Stomach (tissue), 4 donors: Measurements from ENCODE around the gene TRAF4.

ENCODE experiments used
- EP300 ChIP-seq: sonication (generic); formaldehyde crosslinking; IDR thresholded peaks from one replicate; pipeline ENCODE4 v1.6.1; 2017; ENCODE audit warnings: antibody characterized with exemption
- POLR2A ChIP-seq, 4 donors: fragments of 450-650 bp; IDR thresholded peaks; one replicate each; pipeline ENCODE4 v1.6.1; 2016; ENCODE audit warnings: antibody characterized with exemption in 4 of 4, control low read depth in 2 of 4, mild to moderate bottlenecking in 1 of 4, moderate library complexity in 1 of 4
- POLR2AphosphoS5 ChIP-seq, 3 donors: sonication (generic); formaldehyde crosslinking; IDR thresholded peaks; one replicate each; pipeline ENCODE4 v1.6.1; 2016; ENCODE audit warnings: antibody characterized with exemption in 3 of 3
- TF ChIP-seq, protein P1 (sequence below), 7 experiments: fragments of 450-650 bp in 4 of 7; fragments of 200-600 bp in 3 of 7; sonication (generic) in 3 of 7; IDR thresholded peaks; one replicate each; pipeline ENCODE4 v1.5.1; 2016 to 2019; ENCODE audit warnings: antibody characterized with exemption in 7 of 7, control low read depth in 2 of 7, mild to moderate bottlenecking in 1 of 7

DNA sequence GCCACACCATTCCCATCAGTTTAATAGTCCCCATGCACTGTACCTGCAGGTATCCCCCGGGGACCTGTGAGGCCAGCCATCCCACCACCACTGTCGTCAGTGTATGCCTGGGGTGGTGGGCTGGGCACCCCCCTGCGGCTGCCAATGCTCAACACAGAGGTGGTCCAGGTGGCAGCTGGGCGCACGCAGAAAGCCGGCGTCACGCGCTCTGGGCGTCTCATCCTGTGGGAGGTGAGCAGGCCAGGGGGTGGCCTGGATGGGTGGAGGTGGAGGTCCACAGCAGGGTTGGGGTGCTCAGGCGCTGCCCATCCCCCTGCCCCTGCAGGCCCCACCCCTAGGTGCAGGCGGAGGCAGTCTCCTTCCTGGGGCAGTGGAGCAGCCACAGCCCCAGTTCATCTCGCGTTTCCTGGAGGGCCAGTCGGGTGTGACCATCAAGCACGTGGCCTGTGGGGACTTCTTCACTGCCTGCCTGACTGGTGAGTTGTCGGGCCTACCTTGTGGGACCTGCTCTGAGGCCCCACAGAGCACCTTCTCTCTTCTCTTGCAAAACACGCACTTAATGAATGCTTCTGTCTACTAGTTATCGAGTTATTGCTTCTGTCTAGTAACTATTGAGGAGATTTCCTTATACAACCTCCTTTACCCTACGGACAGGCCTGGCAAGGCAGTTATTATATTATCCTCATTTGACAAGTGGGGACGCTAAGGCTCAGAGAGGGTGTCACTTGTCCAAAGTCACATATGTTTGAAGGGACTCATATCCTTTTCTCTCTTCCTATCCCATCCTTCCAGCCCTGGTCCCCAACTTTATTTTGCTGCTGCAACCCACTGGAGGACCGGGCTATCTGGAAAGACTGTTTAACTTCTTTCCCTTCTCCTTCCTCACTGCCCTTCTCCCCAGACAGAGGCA is 5.8 kb upstream of the TRAF4 start:
- TF ChIP-seq, protein P1, sequence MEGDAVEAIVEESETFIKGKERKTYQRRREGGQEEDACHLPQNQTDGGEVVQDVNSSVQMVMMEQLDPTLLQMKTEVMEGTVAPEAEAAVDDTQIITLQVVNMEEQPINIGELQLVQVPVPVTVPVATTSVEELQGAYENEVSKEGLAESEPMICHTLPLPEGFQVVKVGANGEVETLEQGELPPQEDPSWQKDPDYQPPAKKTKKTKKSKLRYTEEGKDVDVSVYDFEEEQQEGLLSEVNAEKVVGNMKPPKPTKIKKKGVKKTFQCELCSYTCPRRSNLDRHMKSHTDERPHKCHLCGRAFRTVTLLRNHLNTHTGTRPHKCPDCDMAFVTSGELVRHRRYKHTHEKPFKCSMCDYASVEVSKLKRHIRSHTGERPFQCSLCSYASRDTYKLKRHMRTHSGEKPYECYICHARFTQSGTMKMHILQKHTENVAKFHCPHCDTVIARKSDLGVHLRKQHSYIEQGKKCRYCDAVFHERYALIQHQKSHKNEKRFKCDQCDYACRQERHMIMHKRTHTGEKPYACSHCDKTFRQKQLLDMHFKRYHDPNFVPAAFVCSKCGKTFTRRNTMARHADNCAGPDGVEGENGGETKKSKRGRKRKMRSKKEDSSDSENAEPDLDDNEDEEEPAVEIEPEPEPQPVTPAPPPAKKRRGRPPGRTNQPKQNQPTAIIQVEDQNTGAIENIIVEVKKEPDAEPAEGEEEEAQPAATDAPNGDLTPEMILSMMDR (IDR thresholded peaks at IDR 0.05): no peak
- no peak for TF ChIP-seq EP300
- no peak for TF ChIP-seq POLR2A (IDR thresholded peaks at IDR 0.05)
- no peak for TF ChIP-seq POLR2AphosphoS5 (IDR thresholded peaks at IDR 0.05)
